WTC11 (cell line): ENCODE measurements around the gene ASB14. TPM values are rescaled to one million over a fixed set of nuclear protein-coding genes. Genes with fewer than 3 reads are reported as not detected.

Experiments
- CBFB ChIP-seq: sonication (generic); formaldehyde crosslinking; IDR thresholded peaks from 2 replicates; pipeline ENCODE4 v1.8.1; 2022; ENCODE audit warnings: mild to moderate bottlenecking, low read depth, missing genetic modification reagents
- CTCF ChIP-seq: fragments of 200-600 bp; IDR thresholded peaks from 2 replicates; pipeline ENCODE4 v1.8.0; 2022; ENCODE audit warnings: antibody characterized with exemption
- ELF4 ChIP-seq: sonication (generic); formaldehyde crosslinking; IDR thresholded peaks from 2 replicates; pipeline ENCODE4 v1.8.1; 2022; ENCODE audit warnings: low read depth, mild to moderate bottlenecking, moderate library complexity, missing genetic modification reagents
- ETV6 ChIP-seq: sonication (generic); formaldehyde crosslinking; IDR thresholded peaks from 2 replicates; pipeline ENCODE4 v1.8.1; 2022; ENCODE audit warnings: mild to moderate bottlenecking, missing genetic modification reagents
- FOXP1 ChIP-seq: sonication (generic); formaldehyde crosslinking; IDR thresholded peaks from 2 replicates; pipeline ENCODE4 v1.8.0; 2022; ENCODE audit warnings: missing genetic modification reagents, mild to moderate bottlenecking, moderate library complexity, borderline replicate concordance
- GABPB1 ChIP-seq: sonication (generic); formaldehyde crosslinking; IDR thresholded peaks from 2 replicates; pipeline ENCODE4 v1.8.1; 2023; ENCODE audit warnings: mild to moderate bottlenecking, missing genetic modification reagents
- GTF2I ChIP-seq: fragments of 250-450 bp; sonication (Bioruptor Pico); conservative IDR thresholded peaks from 2 replicates; pipeline ENCODE4 v1.4.0; 2021; ENCODE audit warnings: mild to moderate bottlenecking
- HMGA2 ChIP-seq: fragments of 250-450 bp; sonication (Bioruptor Pico); IDR thresholded peaks from 2 replicates; pipeline ENCODE4 v1.4.0; 2021; ENCODE audit warnings: mild to moderate bottlenecking, moderate library complexity
- IRF1 ChIP-seq: sonication (generic); formaldehyde crosslinking; IDR thresholded peaks from 2 replicates; pipeline ENCODE4 v1.8.0; 2023; ENCODE audit warnings: missing genetic modification reagents
- IRF2 ChIP-seq: sonication (generic); formaldehyde crosslinking; IDR thresholded peaks from 2 replicates; pipeline ENCODE4 v1.8.0; 2022; ENCODE audit warnings: low read depth, missing genetic modification reagents, borderline replicate concordance
- MYBL2 ChIP-seq: sonication (generic); formaldehyde crosslinking; IDR thresholded peaks from 2 replicates; pipeline ENCODE4 v1.8.1; 2023; ENCODE audit warnings: mild to moderate bottlenecking, moderate library complexity, missing genetic modification reagents
- NFYB ChIP-seq: sonication (generic); formaldehyde crosslinking; conservative IDR thresholded peaks from 2 replicates; pipeline ENCODE4 v1.8.0; 2022; ENCODE audit warnings: low read depth, missing genetic modification reagents
- NR3C1 ChIP-seq: sonication (generic); formaldehyde crosslinking; conservative IDR thresholded peaks from 2 replicates; pipeline ENCODE4 v1.8.1; 2023; ENCODE audit warnings: low read depth, mild to moderate bottlenecking, missing genetic modification reagents
- RELA ChIP-seq: sonication (generic); formaldehyde crosslinking; IDR thresholded peaks from 2 replicates; pipeline ENCODE4 v1.8.1; 2022; ENCODE audit warnings: missing genetic modification reagents, mild to moderate bottlenecking, borderline replicate concordance
- RORB ChIP-seq: fragments of 250-450 bp; sonication (Bioruptor Pico); IDR thresholded peaks from 2 replicates; pipeline ENCODE4 v1.9.0; 2021; ENCODE audit warnings: mild to moderate bottlenecking
- SMAD3 ChIP-seq: sonication (generic); formaldehyde crosslinking; IDR thresholded peaks from 2 replicates; pipeline ENCODE4 v1.8.0; 2022; ENCODE audit warnings: missing genetic modification reagents, mild to moderate bottlenecking, borderline replicate concordance
- TP53 ChIP-seq: sonication (generic); formaldehyde crosslinking; IDR thresholded peaks from 2 replicates; pipeline ENCODE4 v1.8.1; 2023; ENCODE audit warnings: mild to moderate bottlenecking, missing genetic modification reagents
- USF2 ChIP-seq: sonication (generic); formaldehyde crosslinking; IDR thresholded peaks from 2 replicates; pipeline ENCODE4 v1.8.1; 2023; ENCODE audit warnings: mild to moderate bottlenecking, missing genetic modification reagents, moderate library complexity
- ZBTB21 ChIP-seq: sonication (generic); formaldehyde crosslinking; IDR thresholded peaks from 2 replicates; pipeline ENCODE4 v1.8.1; 2023; ENCODE audit warnings: mild to moderate bottlenecking, missing genetic modification reagents, borderline replicate concordance
- ZNF396 ChIP-seq: fragments of 250-450 bp; sonication (Bioruptor Pico); IDR thresholded peaks from 2 replicates; pipeline ENCODE4 v1.8.0; 2021; ENCODE audit warnings: mild to moderate bottlenecking, moderate library complexity, borderline replicate concordance
- ZNF512 ChIP-seq: sonication (generic); formaldehyde crosslinking; IDR thresholded peaks from 2 replicates; pipeline ENCODE4 v1.8.1; 2022; ENCODE audit warnings: missing genetic modification reagents, borderline replicate concordance
- ZNF671 ChIP-seq: fragments of 250-450 bp; sonication (Bioruptor Pico); IDR thresholded peaks from 2 replicates; pipeline ENCODE4 v1.8.0; 2021; ENCODE audit warnings: mild to moderate bottlenecking
- total RNA-seq: library from RNA; stranded (reverse); gene quantifications from 3 replicates; pipeline ENCODE4 v1.2.3, GENCODE V29; 2021
- TF ChIP-seq, protein P1 (sequence below): sonication (generic); formaldehyde crosslinking; IDR thresholded peaks from 2 replicates; pipeline ENCODE4 v1.8.1; 2023; ENCODE audit warnings: mild to moderate bottlenecking, missing genetic modification reagents, borderline replicate concordance
- TF ChIP-seq, protein P2 (sequence below): sonication (generic); formaldehyde crosslinking; IDR thresholded peaks from 2 replicates; pipeline ENCODE4 v1.8.1; 2023; ENCODE audit warnings: mild to moderate bottlenecking, missing genetic modification reagents
- TF ChIP-seq, protein P3 (sequence below): fragments of 250-450 bp; sonication (Bioruptor Pico); conservative IDR thresholded peaks from 2 replicates; pipeline ENCODE4 v1.9.0; 2021; ENCODE audit warnings: mild to moderate bottlenecking

ASB14 gene
- total RNA-seq, 1 experiment from 2014 or later: not detected

GRCh38 chr3:57227204-57227929 is 65.1 kb downstream of the ASB14 start, which contains the start of gene APPL1 (continued):
- TF ChIP-seq, protein P1, sequence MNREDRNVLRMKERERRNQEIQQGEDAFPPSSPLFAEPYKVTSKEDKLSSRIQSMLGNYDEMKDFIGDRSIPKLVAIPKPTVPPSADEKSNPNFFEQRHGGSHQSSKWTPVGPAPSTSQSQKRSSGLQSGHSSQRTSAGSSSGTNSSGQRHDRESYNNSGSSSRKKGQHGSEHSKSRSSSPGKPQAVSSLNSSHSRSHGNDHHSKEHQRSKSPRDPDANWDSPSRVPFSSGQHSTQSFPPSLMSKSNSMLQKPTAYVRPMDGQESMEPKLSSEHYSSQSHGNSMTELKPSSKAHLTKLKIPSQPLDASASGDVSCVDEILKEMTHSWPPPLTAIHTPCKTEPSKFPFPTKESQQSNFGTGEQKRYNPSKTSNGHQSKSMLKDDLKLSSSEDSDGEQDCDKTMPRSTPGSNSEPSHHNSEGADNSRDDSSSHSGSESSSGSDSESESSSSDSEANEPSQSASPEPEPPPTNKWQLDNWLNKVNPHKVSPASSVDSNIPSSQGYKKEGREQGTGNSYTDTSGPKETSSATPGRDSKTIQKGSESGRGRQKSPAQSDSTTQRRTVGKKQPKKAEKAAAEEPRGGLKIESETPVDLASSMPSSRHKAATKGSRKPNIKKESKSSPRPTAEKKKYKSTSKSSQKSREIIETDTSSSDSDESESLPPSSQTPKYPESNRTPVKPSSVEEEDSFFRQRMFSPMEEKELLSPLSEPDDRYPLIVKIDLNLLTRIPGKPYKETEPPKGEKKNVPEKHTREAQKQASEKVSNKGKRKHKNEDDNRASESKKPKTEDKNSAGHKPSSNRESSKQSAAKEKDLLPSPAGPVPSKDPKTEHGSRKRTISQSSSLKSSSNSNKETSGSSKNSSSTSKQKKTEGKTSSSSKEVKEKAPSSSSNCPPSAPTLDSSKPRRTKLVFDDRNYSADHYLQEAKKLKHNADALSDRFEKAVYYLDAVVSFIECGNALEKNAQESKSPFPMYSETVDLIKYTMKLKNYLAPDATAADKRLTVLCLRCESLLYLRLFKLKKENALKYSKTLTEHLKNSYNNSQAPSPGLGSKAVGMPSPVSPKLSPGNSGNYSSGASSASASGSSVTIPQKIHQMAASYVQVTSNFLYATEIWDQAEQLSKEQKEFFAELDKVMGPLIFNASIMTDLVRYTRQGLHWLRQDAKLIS (CRISPR knock-in tag): peak; percentile 70; the same call in 1 of the 2 replicates
- TF ChIP-seq TP53 (CRISPR knock-in tag) (peak; percentile 82; the same call in 1 of the 2 replicates), USF2 (CRISPR knock-in tag) (peak; percentile 44), MYBL2 (CRISPR knock-in tag) (no peak; the same call in 1 of the 2 replicates), RELA (CRISPR knock-in tag) (peak; percentile 61; the same call in 1 of the 2 replicates), SMAD3 (no peak; the same call in 1 of the 2 replicates), ELF4 (CRISPR knock-in tag) (0 out of 2 replicates have a peak, but pooled peaks have one; percentile 75), CBFB (CRISPR knock-in tag) (peak; percentile 59; the same call in 1 of the 2 replicates), IRF2 (CRISPR knock-in tag) (no peak), IRF1 (peak; percentile 24; the same call in 1 of the 2 replicates), FOXP1 (CRISPR knock-in tag) (peak; percentile 73; the same call in 1 of the 2 replicates), GABPB1 (no peak), ZNF671 (CRISPR knock-in tag) (no peak), NFYB (CRISPR knock-in tag) (peak; percentile 92), CTCF (no peak), ZBTB21 (CRISPR knock-in tag) (peak; percentile 79), ETV6 (CRISPR knock-in tag) (no peak; the same call in 1 of the 2 replicates), RORB (no peak), ZNF512 (no peak), GTF2I (no peak), ZNF396 (CRISPR knock-in tag) (no peak), HMGA2 (CRISPR knock-in tag) (no peak), NR3C1 (CRISPR knock-in tag) (no peak; the same call in 1 of the 2 replicates)
- TF ChIP-seq, protein P2, sequence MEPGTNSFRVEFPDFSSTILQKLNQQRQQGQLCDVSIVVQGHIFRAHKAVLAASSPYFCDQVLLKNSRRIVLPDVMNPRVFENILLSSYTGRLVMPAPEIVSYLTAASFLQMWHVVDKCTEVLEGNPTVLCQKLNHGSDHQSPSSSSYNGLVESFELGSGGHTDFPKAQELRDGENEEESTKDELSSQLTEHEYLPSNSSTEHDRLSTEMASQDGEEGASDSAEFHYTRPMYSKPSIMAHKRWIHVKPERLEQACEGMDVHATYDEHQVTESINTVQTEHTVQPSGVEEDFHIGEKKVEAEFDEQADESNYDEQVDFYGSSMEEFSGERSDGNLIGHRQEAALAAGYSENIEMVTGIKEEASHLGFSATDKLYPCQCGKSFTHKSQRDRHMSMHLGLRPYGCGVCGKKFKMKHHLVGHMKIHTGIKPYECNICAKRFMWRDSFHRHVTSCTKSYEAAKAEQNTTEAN (CRISPR knock-in tag): peak; percentile 35; the same call in 1 of the 2 replicates
- TF ChIP-seq, protein P3, sequence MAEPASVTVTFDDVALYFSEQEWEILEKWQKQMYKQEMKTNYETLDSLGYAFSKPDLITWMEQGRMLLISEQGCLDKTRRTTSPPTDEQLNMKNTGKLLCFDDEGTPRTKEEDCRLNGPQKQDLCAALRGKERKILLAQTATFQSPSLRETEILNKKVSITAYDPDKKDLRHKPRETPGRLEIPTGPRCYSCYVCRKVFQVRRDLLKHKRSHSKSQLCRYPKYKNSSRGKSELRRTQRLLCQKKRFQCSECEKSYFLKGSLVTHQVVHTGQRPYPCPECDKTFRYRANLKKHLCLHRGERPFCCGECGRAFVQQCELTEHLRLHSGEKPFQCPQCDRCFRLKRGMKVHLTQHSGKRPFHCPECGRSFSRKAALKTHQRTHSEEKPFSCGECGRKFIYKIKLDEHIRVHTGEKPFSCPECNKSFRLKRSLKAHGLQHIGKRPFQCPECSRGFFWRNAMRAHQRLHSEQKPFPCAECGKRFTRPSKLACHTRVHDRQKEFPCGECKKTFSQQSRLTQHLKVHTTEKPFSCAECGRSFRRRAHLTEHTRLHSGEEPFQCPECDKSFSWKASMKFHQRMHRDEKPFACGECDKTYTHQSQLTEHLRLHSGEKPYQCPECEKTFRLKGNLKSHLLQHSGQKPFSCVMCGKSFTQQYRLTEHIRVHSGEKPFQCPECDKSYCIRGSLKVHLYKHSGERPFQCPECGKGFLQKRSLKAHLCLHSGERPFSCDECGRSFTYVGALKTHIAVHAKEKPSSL: no peak
